H9 (cell line): ENCODE measurements around the gene PDLIM7. TPM values are rescaled to one million over a fixed set of nuclear protein-coding genes. Genes with fewer than 3 reads are reported as not detected.

Experiments used
- DNase-seq: peaks from one replicate; pipeline ENCODE4 v3.0.0-alpha.2; 2017
- H2AFZ ChIP-seq: one replicate; pipeline ENCODE4 v1.6.1; 2013; ENCODE audit warnings: mild to moderate bottlenecking, low read length, control low read depth, moderate library complexity
- H2AK5ac ChIP-seq: 2 replicates; pipeline ENCODE4 v1.6.1; 2013; ENCODE audit warnings: low read length, control low read depth, mixed read lengths; ENCODE audit not compliant: insufficient read length
- H2BK120ac ChIP-seq: one replicate; pipeline ENCODE4 v1.6.1; 2013; ENCODE audit warnings: low read depth, mild to moderate bottlenecking, low read length, control low read depth, inconsistent platforms; ENCODE audit not compliant: poor library complexity, severe bottlenecking
- H2BK12ac ChIP-seq: 2 replicates; pipeline ENCODE4 v1.6.1; 2013; ENCODE audit warnings: low read length, control low read depth, mixed read lengths, low read depth; ENCODE audit not compliant: insufficient read length
- H2BK15ac ChIP-seq: 2 replicates; pipeline ENCODE4 v1.6.1; 2013; ENCODE audit warnings: low read depth, low read length, control low read depth
- H2BK20ac ChIP-seq: one replicate; pipeline ENCODE4 v1.6.1; 2013; ENCODE audit warnings: low read depth, mild to moderate bottlenecking, low read length, control low read depth, inconsistent platforms; ENCODE audit not compliant: poor library complexity, severe bottlenecking
- H2BK5ac ChIP-seq: 2 replicates; pipeline ENCODE4 v1.6.1; 2013; ENCODE audit warnings: low read length, control low read depth, mixed read lengths; ENCODE audit not compliant: insufficient read length
- H3K14ac ChIP-seq: 2 replicates; pipeline ENCODE4 v1.6.1; 2013; ENCODE audit warnings: low read length, control low read depth; ENCODE audit not compliant: insufficient read depth
- H3K18ac ChIP-seq: 2 replicates; pipeline ENCODE4 v1.6.1; 2013; ENCODE audit warnings: low read depth, mild to moderate bottlenecking, mixed read lengths, low read length, control low read depth; ENCODE audit not compliant: insufficient read length
- H3K23ac ChIP-seq: 2 replicates; pipeline ENCODE4 v1.6.1; 2013; ENCODE audit warnings: low read length, control low read depth, mixed read lengths, low read depth; ENCODE audit not compliant: insufficient read length
- H3K23me2 ChIP-seq: 2 replicates; pipeline ENCODE4 v1.6.1; 2013; ENCODE audit warnings: low read depth, mild to moderate bottlenecking, mixed read lengths, low read length, control low read depth; ENCODE audit not compliant: insufficient read length, poor library complexity, severe bottlenecking
- H3K27ac ChIP-seq: 2 replicates; pipeline ENCODE4 v1.5.1; 2013; ENCODE audit warnings: low read length, control low read depth, mixed read lengths, low read depth; ENCODE audit not compliant: insufficient read length
- H3K27me3 ChIP-seq: 2 replicates; pipeline ENCODE4 v1.6.1; 2013; ENCODE audit warnings: low read length, control low read depth, inconsistent platforms; ENCODE audit not compliant: insufficient read depth
- H3K4ac ChIP-seq: 2 replicates; pipeline ENCODE4 v1.6.1; 2013; ENCODE audit warnings: low read depth, mild to moderate bottlenecking, control low read depth, inconsistent platforms, low read length, moderate library complexity
- H3K4me1 ChIP-seq: 2 replicates; pipeline ENCODE4 v1.6.1; 2013; ENCODE audit warnings: low read length, control low read depth, inconsistent platforms; ENCODE audit not compliant: insufficient read depth
- H3K4me2 ChIP-seq: 2 replicates; pipeline ENCODE4 v1.6.1; 2013; ENCODE audit warnings: low read length, control low read depth, mixed read lengths; ENCODE audit not compliant: insufficient read length, insufficient read depth
- H3K56ac ChIP-seq: 2 replicates; pipeline ENCODE4 v1.6.1; 2013; ENCODE audit warnings: low read depth, mild to moderate bottlenecking, mixed read lengths, low read length, control low read depth; ENCODE audit not compliant: insufficient read length
- H3K79me1 ChIP-seq: 2 replicates; pipeline ENCODE4 v1.6.1; 2013; ENCODE audit warnings: low read depth, mild to moderate bottlenecking, moderate library complexity, low read length, control low read depth, inconsistent platforms; ENCODE audit not compliant: insufficient read depth, poor library complexity, severe bottlenecking
- H3K79me2 ChIP-seq: 2 replicates; pipeline ENCODE4 v1.6.1; 2013; ENCODE audit warnings: low read length, control low read depth, inconsistent platforms; ENCODE audit not compliant: insufficient read depth
- H3K9ac ChIP-seq: 2 replicates; pipeline ENCODE4 v1.6.1; 2013; ENCODE audit warnings: low read length, control low read depth, mixed read lengths; ENCODE audit not compliant: insufficient read length; ENCODE audit errors: extremely low read depth
- H3K9me3 ChIP-seq: one replicate; pipeline ENCODE4 v1.6.1; 2013; ENCODE audit warnings: low read depth, low read length, inconsistent platforms; ENCODE audit not compliant: control insufficient read depth
- H3T11ph ChIP-seq: one replicate; pipeline ENCODE4 v1.6.1; 2013; ENCODE audit warnings: mild to moderate bottlenecking, low read length, control low read depth, inconsistent platforms
- H4K20me1 ChIP-seq: one replicate; pipeline ENCODE4 v1.6.1; 2013; ENCODE audit not compliant: control insufficient read depth, insufficient read length, insufficient read depth
- H4K5ac ChIP-seq: 2 replicates; pipeline ENCODE4 v1.6.1; 2013; ENCODE audit warnings: low read depth, mild to moderate bottlenecking, mixed read lengths, low read length, control low read depth; ENCODE audit not compliant: insufficient read length
- H4K8ac ChIP-seq: replicated peaks from 2 replicates; pipeline ENCODE4 v1.6.1; 2013; ENCODE audit warnings: low read length, control low read depth, mixed read lengths, low read depth; ENCODE audit not compliant: insufficient read length
- H4K91ac ChIP-seq: 2 replicates; pipeline ENCODE4 v1.6.1; 2013; ENCODE audit warnings: low read depth, mild to moderate bottlenecking, moderate library complexity, mixed read lengths, low read length, control low read depth; ENCODE audit not compliant: insufficient read length
- H3K27ac Mint-ChIP-seq, 3 experiments: 2 replicates in 2 of 3; 3 replicates in 1 of 3; pipeline ENCODE4 v1.8.0; 2020 to 2021; ENCODE audit warnings: mixed read lengths in 3 of 3, mild to moderate bottlenecking in 1 of 3, moderate library complexity in 1 of 3
- H3K27me3 Mint-ChIP-seq: 2 replicates; pipeline ENCODE4 v1.8.0; 2021; ENCODE audit warnings: low read depth, mild to moderate bottlenecking, moderate library complexity, mixed read lengths
- H3K36me3 Mint-ChIP-seq, 3 experiments: 2 replicates in 2 of 3; 3 replicates in 1 of 3; pipeline ENCODE4 v1.8.0; 2020 to 2021; ENCODE audit warnings: low read depth in 3 of 3, mixed read lengths in 3 of 3; ENCODE audit not compliant: insufficient read depth in 1 of 3
- H3K4me1 Mint-ChIP-seq, 2 experiments: 2 replicates each; pipeline ENCODE4 v1.8.0; 2020; ENCODE audit warnings: mixed read lengths in 2 of 2
- H3K4me3 Mint-ChIP-seq, 2 experiments: 2 replicates in 1 of 2; 3 replicates in 1 of 2; pipeline ENCODE4 v1.8.0; 2020 to 2021; ENCODE audit warnings: mild to moderate bottlenecking in 2 of 2, mixed read lengths in 2 of 2, moderate library complexity in 1 of 2
- H3K9me3 Mint-ChIP-seq, 2 experiments: 2 replicates in 1 of 2; 3 replicates in 1 of 2; pipeline ENCODE4 v1.8.0; 2020; ENCODE audit warnings: mild to moderate bottlenecking in 2 of 2, mixed read lengths in 2 of 2, moderate library complexity in 1 of 2
- CTCF ChIP-seq: fragments of 200-600 bp; sonication (generic); conservative IDR thresholded peaks from 3 replicates; pipeline ENCODE4 v1.8.0; 2021; ENCODE audit warnings: antibody characterized with exemption, mild to moderate bottlenecking
- WGBS: extraction: QIAGEN DNeasy Blood & Tissue Kit; methylation state at CpG from one replicate; pipeline ENCODE4 v1.1.7; 2013; ENCODE audit warnings: missing lambda C conversion rate, low lambda C conversion rate, mixed read lengths; ENCODE audit not compliant: insufficient read length; ENCODE audit errors: extremely low coverage; 5-methylcytosine and 5-hydroxymethylcytosine counted together
- total RNA-seq: library from RNA; stranded (reverse); gene quantifications from 2 replicates; pipeline ENCODE4 v1.2.1, GENCODE V29; 2021

PDLIM7 gene
- total RNA-seq, 1 experiment from 2014 or later, result 137 TPM

- H3K4me2 ChIP-seq, result no peak overlapping the region
- H3K27ac Mint-ChIP-seq, result no peak overlapping the region
- no peak overlapping the region for H3K23ac ChIP-seq
- H3K56ac ChIP-seq, result no peak overlapping the region
- peaks cover 40 to 43% of the 10 kb centered on the region in 2 experiments for H3K4me1 Mint-ChIP-seq
- H2BK15ac ChIP-seq, result no peak overlapping the region
- H4K91ac ChIP-seq, result no peak overlapping the region
- no peaks in the 10 kb centered on the region for H4K20me1 ChIP-seq
- no CpG with 5 or more reads among the region's 17 CpGs for WGBS
- H3K4ac ChIP-seq, result no peak overlapping the region
- no peak overlapping the region for H3T11ph ChIP-seq
- H3K27me3 ChIP-seq, result peaks cover 4% of the 10 kb centered on the region; the same call in 1 of the 2 replicates
- no peak overlapping the region for H4K5ac ChIP-seq
- no peak overlapping the region for H3K27ac ChIP-seq
- no peak for DNase-seq
- H3K23me2 ChIP-seq, result peaks cover 14% of the 10 kb centered on the region
- H3K27me3 Mint-ChIP-seq, result peaks cover 33% of the 10 kb centered on the region
- no peak overlapping the region for H2AFZ ChIP-seq
- H3K14ac ChIP-seq, result no peak overlapping the region
- no peak overlapping the region for H4K8ac ChIP-seq
- H3K79me2 ChIP-seq, result no peaks in the 10 kb centered on the region
- no peak overlapping the region for H3K9ac ChIP-seq
- H3K79me1 ChIP-seq, result no peaks in the 10 kb centered on the region
- H3K4me1 ChIP-seq, result no peaks in the 10 kb centered on the region
- no peak overlapping the region for H2AK5ac ChIP-seq
- H2BK12ac ChIP-seq, result no peak overlapping the region
- H3K9me3 Mint-ChIP-seq, result no peaks in the 10 kb centered on the region; a peak in 1 of 5 replicates
- no peak overlapping the region for H2BK20ac ChIP-seq
- no peaks in the 10 kb centered on the region for H3K9me3 ChIP-seq
- no peak overlapping the region for H2BK5ac ChIP-seq
- H3K18ac ChIP-seq, result no peak overlapping the region
- peaks cover 11 to 30% (median 19%) of the 10 kb centered on the region in 3 experiments for H3K36me3 Mint-ChIP-seq
- H2BK120ac ChIP-seq, result no peak overlapping the region
- peak overlapping the region; percentile 49 to 71; a peak in 4 of 5 replicates for H3K4me3 Mint-ChIP-seq
- peak; percentile 22; the same call in 1 of the 3 replicates for TF ChIP-seq CTCF
Measured at GRCh38 chr5:177452688-177453638, 44.4 kb downstream of the PDLIM7 start.
